UCSD-AML1 (cell line): ENCODE results near the gene ARHGEF1.
A peak's percentile ranks its signal among the peaks of the same experiment; 100 is the strongest.
"Not testable (repeated sequence)": the region's sequence is repeated elsewhere in the genome, so short reads cannot be mapped to it uniquely, and the experiment has no call there.

Source experiments
- DNase-seq: peaks from one replicate; lab custom pipeline; 2025; ENCODE audit not compliant: unreplicated experiment; lab: John Stamatoyannopoulos, UW

The ARHGEF1 gene

GRCh38 chr19:41861846-41862245, 21.1 kb upstream of the ARHGEF1 start:
- DNase-seq, result no peak

- no peak for DNase-seq
Measured at GRCh38 chr19:41862445-41862986, 20.5 kb upstream of the ARHGEF1 start.

DNA sequence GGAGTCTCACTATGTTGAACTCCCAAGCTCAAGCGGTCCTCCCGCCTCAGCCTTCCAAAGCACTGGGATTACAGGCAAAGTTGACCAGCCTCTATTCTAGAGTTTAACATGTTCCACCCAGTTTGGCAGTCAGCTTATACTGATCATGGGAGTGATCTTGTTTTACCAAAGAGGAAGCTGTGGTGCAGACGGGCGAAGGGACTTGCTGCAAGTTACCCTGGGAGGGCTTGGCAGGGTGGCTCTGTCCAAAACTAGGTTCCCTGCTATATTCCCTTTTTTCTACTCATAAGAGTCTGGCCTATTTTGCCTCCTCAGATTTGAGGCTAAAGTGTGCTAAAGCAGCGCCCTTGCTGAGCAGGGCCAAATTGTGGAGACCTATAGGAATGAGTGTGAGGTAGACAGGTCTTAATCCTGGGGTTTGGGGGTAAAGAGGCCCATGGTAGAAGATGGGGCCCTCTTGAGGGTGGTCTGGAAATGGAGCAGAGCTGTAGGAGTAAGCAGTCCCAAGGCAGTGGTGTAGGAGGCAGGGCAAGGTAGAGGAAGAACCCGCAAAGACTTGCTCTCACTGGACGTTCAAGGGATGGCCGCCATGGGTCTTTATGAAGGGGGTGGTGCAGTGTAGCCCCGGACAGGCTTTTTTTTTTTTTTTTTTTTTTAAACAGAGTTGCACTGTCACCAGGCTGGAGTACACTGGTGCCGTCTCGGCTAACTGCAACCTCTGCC, 19.6 kb upstream of the ARHGEF1 start:
- no peak for DNase-seq

DNA sequence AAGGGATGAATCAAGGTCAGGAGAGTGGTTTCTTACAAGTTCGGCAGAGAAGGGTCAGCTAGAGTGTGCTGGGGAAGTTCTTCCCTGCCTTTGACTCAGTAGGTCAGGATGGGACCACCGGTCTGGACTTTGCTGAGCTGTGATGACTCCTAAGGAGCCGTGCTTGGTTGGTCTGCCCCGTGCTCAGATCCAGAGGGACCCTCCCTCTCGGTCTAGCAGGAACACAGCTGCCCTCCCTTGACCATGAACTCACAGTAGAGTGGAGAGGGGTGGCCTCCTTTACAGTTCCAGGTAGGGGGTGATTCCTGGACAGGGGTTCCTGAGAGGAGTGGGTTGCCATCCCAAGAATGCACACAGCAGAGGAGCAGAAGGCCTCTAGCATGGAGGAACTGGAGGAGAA, 18.6 kb upstream of the ARHGEF1 start:
- DNase-seq, result no peak

GRCh38 chr19:41866284-41866683, 16.7 kb upstream of the ARHGEF1 start:
- DNase-seq, result no peak

DNA sequence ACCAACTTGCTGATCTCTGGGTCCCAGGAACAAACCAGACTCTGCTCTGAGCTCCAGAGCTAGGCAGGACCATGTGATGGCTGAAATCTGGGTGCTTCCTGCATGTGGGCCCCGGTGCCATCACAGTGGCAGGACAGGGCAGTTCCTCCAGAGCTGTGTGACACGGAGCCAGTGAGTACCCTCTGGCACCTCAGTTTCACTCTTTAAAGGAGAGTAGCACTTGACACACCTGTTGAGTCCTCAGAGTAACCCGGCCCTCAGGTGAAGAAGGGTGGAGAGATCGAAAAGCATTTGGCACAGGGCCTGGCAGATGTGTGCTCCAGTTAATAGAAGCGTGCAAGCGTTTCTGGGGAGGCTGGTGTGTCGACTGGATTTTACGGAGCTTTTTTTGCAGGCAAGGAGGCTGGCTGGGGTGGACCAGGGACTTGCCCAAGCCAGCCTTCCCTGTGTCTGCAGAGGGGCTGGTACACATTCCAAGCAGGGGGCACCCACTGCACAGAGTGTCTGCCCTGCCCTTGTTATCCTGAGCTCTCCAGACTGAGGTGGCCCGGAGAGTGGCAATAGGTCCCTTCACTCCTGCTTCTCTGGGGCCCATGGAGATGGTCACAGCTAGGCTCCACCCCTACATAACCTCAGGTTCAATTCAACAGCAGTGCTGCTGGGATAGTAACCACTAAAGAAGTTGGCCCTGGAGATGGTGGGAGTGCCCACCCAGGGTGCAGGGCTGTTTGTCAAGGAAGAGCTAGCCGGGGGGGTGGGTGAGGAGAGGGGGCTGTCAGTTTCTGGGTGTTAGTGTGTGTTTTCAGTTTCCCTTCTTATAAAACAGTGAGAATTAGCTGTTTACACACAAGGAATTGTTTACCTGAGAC, 14.6 kb upstream of the ARHGEF1 start:
- no peak for DNase-seq

GRCh38 chr19:41868989-41869300, 14.0 kb upstream of the ARHGEF1 start:
- DNase-seq, result no peak

GRCh38 chr19:41869374-41869955, 13.5 kb upstream of the ARHGEF1 start:
- no peak for DNase-seq

DNA sequence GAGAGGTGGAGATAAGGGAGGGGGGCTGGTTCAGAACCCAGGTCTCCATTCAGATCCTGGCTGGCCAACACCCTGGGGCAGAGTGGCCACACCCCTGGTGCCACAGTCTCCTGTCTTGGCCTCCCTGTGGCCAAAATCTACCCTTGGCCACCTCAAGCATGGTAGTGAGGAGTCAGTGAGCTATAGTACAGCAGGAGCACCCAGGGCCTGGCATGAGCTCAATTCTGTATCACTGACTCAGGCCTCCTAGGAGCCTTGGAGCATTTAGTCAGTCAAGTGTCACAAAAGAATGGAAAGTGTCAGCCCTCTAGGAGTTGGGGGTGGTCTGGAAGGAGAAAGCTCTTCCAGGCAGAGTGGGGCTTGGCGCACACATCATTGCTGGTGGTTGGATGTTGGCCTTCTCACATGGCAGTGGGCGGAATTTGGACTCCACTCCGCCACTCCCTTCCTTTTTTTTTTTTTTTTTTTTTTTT, 12.5 kb upstream of the ARHGEF1 start:
- DNase-seq, result no peak

GRCh38 chr19:41871573-41872383, 11.2 kb upstream of the ARHGEF1 start:
- DNase-seq, result peak; percentile 88

- DNase-seq, result no peak
Measured at GRCh38 chr19:41872384-41872774, 10.6 kb upstream of the ARHGEF1 start.

GRCh38 chr19:41872775-41873647, 10.0 kb upstream of the ARHGEF1 start:
- peak; percentile 82 for DNase-seq

GRCh38 chr19:41875973-41876372, 7.0 kb upstream of the ARHGEF1 start:
- DNase-seq, result not testable (repeated sequence)

DNA sequence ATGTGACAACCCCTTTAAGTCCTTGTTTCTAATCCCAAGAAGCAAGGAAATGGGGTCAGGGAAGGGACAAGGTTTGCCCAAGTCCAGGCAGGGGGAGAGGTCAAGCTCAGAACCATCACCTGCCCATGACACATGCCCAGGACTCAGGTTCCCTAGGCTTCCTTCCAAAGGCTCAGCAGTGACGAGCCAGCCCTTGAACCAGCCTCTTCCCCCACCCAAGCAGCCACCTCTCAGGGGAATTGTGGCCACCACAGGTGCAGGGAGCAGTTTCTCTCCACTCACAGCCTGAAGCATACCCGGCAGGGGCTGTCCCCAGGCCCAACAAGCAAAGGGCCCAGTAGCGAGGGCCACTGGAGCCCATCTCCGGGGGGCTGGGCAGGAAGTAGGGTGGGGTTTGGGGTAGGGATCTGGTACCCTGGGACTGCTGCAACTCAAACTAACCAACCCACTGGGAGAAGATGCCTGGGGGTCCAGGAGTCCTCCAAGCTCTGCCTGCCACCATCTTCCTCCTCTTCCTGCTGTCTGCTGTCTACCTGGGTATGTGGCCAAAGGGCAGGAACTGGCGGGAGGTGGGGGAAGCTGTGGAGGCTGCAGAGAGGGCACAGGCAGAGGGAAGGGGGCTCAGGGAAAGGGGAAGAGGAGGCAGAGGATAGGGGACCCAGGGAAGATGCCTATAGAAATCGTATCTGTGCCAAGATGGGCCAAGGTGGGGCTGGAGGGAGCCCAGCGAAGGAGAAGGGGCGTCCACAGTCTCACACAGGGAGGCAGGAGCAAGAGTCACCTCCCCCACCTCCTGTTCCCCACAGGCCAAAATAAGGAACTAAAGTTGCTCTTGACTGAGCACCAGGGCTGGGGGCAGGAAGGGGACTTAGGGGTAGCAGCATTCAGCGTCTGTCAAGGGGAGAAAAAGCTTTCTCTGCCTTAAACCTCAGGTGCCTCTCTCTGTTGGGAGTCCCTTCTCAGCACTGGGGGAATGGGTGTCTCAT, 5.8 kb upstream of the ARHGEF1 start, which contains the start of gene CD79A:
Gene CD79A, plus strand, starts transcription at position 433 of the 986 bp plus-strand sequence. Its CDS starts 26 bp downstream, at position 459.
- DNase-seq, result peak; percentile 74

- peak; percentile 72 for DNase-seq
Measured at GRCh38 chr19:41877916-41878905, 4.8 kb upstream of the ARHGEF1 start.

DNA sequence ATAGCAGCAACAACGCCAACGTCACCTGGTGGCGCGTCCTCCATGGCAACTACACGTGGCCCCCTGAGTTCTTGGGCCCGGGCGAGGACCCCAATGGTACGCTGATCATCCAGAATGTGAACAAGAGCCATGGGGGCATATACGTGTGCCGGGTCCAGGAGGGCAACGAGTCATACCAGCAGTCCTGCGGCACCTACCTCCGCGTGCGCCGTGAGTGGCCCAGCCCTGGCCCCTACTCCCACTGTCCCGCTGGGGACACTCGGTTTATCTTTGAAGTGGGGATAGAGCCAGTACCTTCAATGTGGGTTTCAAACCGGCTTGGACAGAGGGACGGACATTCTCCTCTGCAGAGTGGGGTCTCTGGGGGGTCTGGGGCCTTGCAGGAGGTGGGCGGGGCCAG, 3.9 kb upstream of the ARHGEF1 start:
- no peak for DNase-seq

DNA sequence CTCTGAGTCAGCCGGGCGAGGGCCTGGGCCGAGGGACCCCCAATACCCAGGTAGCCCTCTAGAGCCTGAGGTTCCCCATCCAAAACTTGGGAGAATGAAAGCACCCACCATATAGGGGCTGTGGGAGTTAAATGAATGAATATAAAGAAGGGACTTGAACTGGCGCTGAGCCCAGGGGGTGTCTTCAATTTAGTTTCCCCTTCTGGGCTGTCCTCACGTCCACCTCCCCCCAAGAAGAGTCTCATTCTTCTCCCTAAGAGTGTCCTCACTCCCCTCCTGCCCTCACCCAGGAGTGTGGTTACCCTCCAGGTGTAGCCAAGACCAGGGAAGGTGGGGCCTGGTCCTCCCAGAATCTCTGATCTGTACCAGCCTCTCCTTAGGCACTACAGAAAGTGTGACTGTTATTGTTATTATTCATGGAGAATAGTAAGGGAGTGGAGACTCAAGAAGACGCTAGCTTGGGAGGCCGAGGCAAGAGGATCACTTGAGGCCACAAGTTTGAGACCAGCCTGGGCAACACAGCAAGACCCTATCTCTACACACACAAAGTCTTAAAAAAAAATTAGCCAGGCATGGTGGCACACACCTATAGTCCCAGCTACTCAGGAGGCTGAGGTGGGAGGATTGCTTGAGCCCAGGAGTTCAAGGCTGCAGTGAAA, 3.2 kb upstream of the ARHGEF1 start:
- no peak for DNase-seq
